ENCODE results near the gene RUNX1.

The RUNX1 gene

DNA sequence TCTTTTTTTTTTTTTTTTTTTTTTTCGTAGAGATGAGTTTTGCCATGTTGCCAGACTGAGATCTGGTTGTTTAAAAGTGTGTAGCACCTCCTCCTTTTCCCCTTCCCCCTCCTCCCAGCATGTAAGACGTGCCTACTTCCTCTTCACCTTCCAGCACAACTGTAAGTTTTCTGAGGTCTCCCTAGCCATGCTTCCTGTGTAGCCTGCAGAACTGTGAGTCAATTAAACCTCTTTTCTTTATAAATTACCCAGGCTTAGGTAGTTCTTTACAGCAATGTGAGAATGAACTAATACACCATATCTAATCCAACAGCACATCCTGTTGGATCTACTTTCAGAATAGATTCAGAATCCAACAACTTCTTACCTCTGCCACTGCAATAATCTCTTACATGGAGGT, 269.2 kb downstream of the RUNX1 start:
- FAIRE-seq (no peak), DNase-seq (ENCODE audit: insufficient read length, low spot score) (no peak)
- TF ChIP-seq POLR2A (IDR thresholded peaks at IDR 0.05; ENCODE audit: low read depth, low read length), result no peak

- FAIRE-seq, result no peak
- TF ChIP-seq POLR2A (IDR thresholded peaks at IDR 0.05; ENCODE audit: low read depth, low read length), result no peak
- no peak for DNase-seq (ENCODE audit: insufficient read length, low spot score)
Measured at GRCh38 chr21:34775793-34776192, 273.3 kb downstream of the RUNX1 start.

DNA sequence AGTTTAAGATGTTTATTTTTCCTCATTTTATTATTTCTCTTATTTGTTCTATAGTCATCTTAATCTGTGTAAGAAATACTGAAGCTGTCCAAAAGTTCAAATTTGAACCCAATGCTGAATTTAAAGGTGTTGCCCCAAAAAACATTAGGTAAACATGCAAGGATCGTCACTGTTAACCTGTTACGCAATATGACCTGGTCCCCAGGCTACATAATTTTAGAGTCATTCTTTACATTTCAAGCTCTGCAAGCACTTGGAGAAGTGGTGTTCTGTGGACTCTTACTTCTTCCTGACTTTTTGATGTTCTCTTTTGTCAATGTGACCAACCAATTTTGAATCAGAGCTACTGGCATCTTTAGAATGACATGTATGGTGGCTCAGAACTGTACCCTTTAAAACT, 274.4 kb downstream of the RUNX1 start:
- DNase-seq (ENCODE audit: insufficient read length, low spot score), result no peak
- no peak for FAIRE-seq
- TF ChIP-seq POLR2A (IDR thresholded peaks at IDR 0.05; ENCODE audit: low read depth, low read length), result no peak

DNA sequence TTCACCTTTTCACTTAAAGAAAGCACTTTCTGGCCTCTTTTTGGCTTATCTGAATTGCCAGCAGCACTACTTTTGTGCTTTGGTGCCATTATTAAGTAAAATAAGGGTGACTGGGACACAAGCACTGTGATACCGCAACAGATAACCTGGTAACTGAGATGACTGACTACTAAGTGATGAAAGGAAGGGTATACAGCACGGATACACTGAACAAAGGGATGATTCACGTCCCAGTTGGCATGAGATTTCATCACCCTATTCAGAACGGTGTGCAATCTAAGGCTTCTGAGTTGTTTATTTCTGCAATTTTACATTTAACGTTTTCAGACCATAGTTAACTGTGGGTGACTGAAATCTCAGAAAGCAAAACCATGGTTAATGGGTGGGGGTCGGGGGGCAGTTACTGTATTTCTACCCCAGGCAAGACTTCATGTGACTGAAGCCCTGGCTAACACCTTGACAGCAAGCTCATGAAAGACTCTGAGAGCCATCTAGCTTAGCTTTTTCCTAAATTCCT, 277.5 kb downstream of the RUNX1 start:
- FAIRE-seq (peak; percentile 99), DNase-seq (ENCODE audit: insufficient read length, low spot score) (no peak)
- no peak for TF ChIP-seq POLR2A (IDR thresholded peaks at IDR 0.05; ENCODE audit: low read depth, low read length)

DNA sequence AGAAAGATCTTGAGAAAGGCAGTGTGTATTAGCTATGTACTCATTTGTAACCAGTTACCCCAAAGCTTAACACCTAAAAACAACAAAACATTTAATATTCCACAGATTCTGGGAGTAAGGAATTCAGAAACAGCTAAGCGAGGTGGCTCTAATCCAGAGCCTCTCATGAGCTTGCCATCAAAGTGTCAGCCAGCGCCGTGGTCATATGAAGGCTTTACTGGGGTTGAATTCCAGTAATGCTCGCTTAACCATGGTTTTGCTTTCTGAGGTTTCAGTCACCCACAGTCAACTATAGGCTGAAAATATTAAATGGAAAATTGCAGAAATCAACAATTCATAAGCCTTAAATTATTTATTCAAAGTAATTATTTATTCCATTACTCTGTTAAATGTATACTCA, 278.5 kb downstream of the RUNX1 start:
- TF ChIP-seq POLR2A (IDR thresholded peaks at IDR 0.05; ENCODE audit: low read depth, low read length), result no peak
- no peak for DNase-seq (ENCODE audit: insufficient read length, low spot score)
- no peak for FAIRE-seq

GRCh38 chr21:34768326-34768725, 280.8 kb downstream of the RUNX1 start:
- TF ChIP-seq POLR2A (IDR thresholded peaks at IDR 0.05; ENCODE audit: low read depth, low read length), result no peak
- DNase-seq (ENCODE audit: insufficient read length, low spot score) (no peak), FAIRE-seq (no peak)

- no peak for FAIRE-seq
- no peak for DNase-seq (ENCODE audit: insufficient read length, low spot score)
- TF ChIP-seq POLR2A (IDR thresholded peaks at IDR 0.05; ENCODE audit: low read depth, low read length), result no peak
Measured at GRCh38 chr21:34766862-34767261, 282.2 kb downstream of the RUNX1 start.

GRCh38 chr21:34765619-34766018, 283.5 kb downstream of the RUNX1 start:
- TF ChIP-seq POLR2A (IDR thresholded peaks at IDR 0.05; ENCODE audit: low read depth, low read length), result no peak
- FAIRE-seq (no peak), DNase-seq (ENCODE audit: insufficient read length, low spot score) (no peak)

DNA sequence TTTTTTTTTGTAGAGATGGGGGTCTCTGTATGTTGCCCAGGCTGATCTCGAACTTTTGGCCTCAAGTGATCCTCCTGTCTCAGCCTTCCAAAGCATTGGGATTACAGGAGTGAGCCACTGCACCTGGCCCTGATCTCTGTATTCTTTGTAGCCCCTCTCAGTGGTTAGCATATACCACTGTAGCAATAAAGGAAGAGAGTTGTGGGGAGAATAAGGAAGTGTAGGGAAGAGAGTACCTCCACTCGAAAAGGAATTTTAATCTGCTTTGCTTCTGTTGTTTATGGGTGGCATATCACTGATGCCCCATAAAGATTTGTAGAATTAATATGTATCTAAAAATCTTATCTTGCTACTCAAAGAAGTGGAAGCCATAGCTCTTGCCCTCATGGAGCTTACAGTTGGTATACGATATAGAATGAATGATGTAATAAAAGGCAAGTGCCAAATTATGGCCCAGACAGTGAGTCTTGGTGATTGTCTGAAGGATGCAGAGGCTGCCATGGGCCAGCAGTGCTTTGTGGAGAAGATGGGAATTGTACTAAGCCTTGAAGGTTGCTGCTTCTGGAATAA, 284.3 kb downstream of the RUNX1 start:
- no peak for TF ChIP-seq POLR2A (IDR thresholded peaks at IDR 0.05; ENCODE audit: low read depth, low read length)
- FAIRE-seq (no peak), DNase-seq (ENCODE audit: insufficient read length, low spot score) (no peak)

- no peak for FAIRE-seq
- TF ChIP-seq POLR2A (IDR thresholded peaks at IDR 0.05; ENCODE audit: low read depth, low read length), result no peak
- no peak for DNase-seq (ENCODE audit: insufficient read length, low spot score)
Measured at GRCh38 chr21:34762786-34763185, 286.3 kb downstream of the RUNX1 start.

DNA sequence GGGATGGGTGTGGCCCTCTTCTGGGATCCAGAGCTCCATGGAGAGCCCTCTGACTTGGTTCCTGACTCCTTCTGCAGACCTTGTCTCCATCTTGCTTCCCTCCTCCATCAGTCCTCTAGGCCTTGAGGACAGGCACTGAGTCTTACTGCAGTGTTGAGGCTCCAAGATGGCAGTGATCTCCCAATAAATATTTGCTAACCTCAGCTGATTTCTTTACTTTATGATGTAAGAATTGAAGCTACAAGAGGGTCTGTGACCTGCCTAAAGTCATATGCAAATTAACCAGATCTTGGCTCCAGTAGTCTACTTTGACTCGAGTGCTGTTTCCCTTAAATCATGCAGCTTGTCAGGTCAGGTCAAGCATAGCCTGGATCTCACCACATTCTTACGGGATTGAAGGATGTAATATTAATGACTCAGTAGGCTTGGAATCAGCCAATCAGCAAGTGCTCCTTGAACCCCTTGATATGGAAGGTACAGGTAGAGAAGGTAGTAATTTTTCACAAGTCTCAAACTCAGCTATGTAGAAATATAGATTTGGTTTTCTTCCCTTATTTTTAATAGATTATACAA, 287.3 kb downstream of the RUNX1 start:
- FAIRE-seq (no peak), DNase-seq (ENCODE audit: insufficient read length, low spot score) (no peak)
- TF ChIP-seq POLR2A (IDR thresholded peaks at IDR 0.05; ENCODE audit: low read depth, low read length), result no peak

GRCh38 chr21:34754690-34755647, 294.1 kb downstream of the RUNX1 start:
- DNase-seq (ENCODE audit: insufficient read length, low spot score) (no peak), FAIRE-seq (no peak)
- no peak for TF ChIP-seq POLR2A (IDR thresholded peaks at IDR 0.05; ENCODE audit: low read depth, low read length)

DNA sequence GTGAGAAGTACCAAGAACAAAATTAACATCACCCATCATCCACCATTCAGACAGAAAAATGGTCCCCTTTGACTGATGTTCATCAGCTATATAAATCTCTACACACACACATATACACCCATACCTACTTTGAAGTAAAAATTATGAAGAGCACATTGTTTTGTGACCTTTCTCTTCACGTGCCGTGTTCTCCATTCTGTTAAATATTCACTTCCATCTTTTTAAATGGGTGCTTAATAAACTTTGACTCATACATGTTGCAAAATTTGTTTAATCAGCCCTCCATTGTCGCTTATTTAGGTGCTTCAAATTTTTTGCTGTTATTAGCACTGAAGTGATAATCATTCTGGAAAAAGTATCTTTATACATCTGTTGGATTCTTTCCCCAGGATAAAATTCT, 300.2 kb downstream of the RUNX1 start:
- no peak for TF ChIP-seq POLR2A (IDR thresholded peaks at IDR 0.05; ENCODE audit: low read depth, low read length)
- DNase-seq (ENCODE audit: insufficient read length, low spot score), result no peak
- FAIRE-seq, result no peak

DNA sequence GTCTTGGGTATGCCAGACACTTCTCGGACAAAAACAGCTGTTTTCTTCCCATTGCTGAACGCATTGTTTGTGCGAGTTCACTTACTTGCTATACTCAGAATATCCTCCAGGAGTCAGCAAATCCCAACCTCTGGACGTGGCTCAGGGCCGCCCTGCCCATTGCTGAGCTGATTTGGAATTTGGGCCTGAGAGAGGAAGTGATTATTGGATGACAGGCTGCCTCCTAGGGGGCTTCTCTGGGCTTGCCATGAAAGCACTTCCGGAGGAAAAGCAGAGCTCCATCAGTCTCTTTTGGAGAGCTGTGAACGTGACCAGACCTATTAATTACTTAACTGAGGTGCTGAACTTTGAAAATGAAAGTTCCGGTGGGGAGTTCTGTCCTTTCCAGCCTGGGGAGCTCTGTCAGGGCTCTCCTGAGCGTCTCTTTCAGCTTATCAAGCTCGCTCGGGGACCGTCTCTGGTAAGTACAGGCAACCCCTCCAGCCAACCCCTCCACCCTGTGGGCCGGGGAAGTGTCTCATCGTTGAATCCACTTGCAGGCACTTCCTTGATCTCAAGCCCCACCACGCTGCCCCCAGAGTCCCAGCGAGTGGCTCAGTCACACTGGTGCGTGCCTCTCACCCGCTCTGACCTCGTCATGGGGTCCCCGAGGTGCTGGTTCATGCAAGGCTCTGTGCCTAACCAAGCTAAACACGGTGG, 303.4 kb downstream of the RUNX1 start:
- DNase-seq (ENCODE audit: insufficient read length, low spot score) (peak; percentile 82), FAIRE-seq (no peak)
- TF ChIP-seq POLR2A (IDR thresholded peaks at IDR 0.05; ENCODE audit: low read depth, low read length), result no peak
